HG02588 (cell line): Measurements from ENCODE around the gene ODF4.

ENCODE experiments used
- ATAC-seq: cut with Tn5 transposase; IDR thresholded peaks from one replicate; pipeline ENCODE4 v1.9.1; 2021; ENCODE audit warnings: mild to moderate bottlenecking, moderate library complexity; ENCODE audit not compliant: unreplicated experiment

Gene ODF4, protein sequence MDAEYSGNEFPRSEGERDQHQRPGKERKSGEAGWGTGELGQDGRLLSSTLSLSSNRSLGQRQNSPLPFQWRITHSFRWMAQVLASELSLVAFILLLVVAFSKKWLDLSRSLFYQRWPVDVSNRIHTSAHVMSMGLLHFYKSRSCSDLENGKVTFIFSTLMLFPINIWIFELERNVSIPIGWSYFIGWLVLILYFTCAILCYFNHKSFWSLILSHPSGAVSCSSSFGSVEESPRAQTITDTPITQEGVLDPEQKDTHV

DNA sequence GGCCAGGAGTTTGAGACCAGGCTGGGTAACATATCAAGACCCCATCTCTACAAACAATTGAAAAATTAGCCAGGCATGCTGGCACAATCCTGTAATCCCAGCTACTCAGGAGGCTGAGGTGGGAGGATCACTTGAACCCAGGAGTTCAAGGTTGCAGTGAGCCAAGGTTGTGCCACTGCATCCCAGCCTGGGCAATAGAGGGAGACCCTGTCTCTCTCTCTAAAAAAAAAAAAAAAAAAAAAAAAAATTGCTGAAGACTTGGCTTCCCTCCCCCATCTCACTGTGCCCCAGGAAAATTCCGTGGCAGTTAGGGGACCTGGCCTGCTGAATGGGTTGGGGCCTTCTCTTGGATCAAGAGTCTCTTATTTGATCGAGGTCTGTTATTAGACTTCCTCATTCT, at the start of gene ODF4:
TSS of gene ODF4 (plus strand) at position 301 of the 400 bp plus-strand sequence. CDS start 212 bp downstream, outside the sequence.
- no peak for ATAC-seq

DNA sequence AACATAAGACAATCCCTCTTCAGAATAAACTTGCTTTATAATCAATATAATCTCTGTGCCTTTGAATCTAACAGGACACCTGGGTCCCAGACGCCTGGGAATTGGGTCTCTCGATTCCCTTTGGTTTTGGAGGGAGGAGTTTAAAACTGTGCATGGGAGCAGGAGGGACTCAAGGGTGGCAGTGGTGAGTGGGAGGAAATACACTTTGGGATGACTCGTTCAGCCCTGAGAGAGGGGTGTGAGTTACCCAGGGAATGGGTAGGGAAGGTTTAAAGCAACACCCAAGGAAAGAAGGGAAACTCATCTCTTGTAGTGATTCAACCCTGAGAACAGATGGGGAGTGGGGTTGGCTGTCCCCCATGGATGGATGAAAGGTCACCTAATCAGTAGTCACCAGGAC, 49.6 kb upstream of the ODF4 start:
- ATAC-seq: no peak

DNA sequence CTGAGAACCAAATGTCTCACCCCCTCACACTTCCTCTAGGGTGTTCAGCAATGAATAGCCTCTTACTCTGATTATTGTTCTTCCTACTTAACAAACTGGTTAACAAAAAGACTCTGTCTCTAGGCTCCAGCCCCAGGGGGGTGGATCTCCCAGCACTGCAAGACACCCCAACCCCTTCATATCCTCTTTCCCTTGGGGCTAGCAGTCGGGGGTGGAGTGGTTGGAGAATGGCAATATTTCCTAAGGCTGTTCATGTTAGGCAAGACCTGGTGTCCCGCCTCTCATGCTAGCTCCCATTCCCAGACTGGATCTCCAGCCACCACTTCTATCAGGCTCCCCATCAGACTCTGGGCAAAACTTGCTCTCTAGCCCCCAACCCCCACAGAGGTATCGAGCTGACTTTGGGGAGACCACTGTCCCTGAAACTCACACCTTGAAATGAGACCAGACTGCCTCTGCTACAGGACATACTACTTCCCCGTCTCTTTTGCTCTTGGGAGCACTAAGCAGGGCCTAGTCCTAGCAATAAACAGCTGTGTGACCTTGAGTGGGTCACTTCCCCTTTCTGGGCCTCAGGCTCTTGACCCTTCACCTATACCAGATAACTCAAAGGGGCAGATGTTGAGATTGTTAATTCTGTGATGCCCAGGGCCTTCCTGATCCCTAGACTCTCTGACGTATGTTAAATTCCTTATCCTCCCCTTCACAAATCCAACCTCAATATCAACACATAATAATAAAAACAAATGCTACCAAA, 46.8 kb upstream of the ODF4 start:
- no peak for ATAC-seq

DNA sequence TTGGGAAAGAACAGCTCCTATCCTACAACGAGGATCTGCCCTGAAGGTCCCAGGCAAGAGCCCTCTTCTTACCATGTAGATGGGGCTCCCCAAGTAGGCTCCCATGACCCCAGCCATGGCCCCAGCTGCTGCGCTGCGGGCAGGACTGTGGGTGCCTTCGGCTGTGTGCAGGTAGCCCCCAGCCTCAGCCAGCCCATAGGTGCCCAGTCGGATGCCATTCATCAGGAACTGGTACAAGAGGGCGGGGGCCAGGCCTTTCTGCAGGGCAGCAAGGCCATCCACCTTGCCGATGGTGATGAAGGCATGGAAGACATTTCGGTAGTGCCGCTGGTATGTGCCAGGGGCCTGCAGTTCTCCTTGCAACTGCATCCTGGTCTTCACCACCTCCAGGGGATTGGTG, 45.3 kb upstream of the ODF4 start:
- ATAC-seq: no peak

DNA sequence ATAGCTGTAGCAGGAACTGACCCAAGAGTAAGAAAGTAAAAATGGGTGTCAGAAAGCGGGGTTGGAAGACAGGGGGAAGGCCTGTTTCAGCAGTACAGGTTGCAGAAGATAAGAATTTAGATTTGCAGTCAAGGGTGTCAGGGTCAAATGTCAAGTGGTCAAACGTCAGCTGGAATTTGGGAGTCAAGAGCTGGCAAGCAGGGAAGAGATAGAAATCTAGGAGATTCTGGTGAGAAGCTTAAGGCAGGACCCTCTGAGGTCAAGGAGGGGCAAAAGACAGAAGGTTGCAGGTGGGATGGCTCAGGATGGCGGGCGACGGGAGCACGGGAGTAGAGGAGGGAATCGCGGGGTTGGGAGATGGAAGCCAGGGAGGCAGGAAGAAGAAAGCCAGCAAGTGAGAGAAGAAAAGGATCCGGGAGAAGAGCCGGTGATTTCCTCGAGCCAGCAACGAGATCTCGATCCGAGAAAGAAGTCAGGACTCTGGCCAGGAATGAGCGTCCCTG, 44.8 kb upstream of the ODF4 start:
- no peak for ATAC-seq

DNA sequence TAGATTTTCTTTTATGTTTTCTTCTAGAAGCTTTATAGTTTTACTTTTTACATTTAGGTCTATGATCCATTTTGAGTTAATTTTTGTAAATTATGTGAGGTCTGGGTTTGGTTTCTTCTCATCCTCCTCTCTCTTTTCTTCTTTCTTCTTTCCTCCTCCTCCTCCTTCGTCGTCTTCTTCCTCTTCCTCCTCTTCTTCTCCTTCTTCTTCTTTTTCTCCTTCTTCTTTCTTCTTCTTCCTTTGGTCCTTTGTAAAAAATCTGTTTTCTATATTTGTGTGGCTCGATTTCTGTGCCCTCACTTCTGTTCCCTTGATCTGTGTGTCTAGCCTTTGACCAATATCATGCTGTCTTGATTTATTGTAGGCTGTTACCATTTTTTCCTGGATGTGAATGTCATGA, 39.4 kb upstream of the ODF4 start:
- no peak for ATAC-seq

DNA sequence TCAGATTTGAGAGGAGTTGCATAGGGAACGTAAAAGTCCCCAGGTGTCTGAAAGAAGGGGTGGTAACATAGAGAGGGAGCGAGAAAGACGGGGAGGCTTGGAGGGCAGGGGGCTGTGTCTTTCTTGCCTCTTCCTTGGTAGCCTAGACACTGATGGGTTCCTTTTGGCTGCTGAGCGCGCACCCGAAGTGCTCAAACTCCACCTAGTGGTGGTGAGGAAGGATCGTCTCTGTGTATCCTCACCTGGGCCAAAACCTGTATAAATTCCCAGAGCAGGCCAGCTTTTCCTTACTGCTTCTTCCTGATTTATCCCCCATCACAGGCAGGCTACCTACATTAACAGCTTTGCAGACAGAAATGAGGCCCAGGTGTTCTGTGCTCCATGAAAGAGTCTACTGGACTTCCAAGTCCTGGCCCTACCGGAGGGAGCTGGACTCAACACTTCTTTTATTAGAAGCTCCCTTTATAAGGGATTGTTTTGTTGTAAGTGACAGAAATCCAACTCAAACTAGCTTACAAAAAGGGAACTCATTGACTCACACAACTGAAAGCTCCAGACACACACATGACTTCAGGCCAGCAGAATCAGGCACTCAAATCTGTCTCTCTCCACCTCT, 38.9 kb upstream of the ODF4 start:
- no peak for ATAC-seq

DNA sequence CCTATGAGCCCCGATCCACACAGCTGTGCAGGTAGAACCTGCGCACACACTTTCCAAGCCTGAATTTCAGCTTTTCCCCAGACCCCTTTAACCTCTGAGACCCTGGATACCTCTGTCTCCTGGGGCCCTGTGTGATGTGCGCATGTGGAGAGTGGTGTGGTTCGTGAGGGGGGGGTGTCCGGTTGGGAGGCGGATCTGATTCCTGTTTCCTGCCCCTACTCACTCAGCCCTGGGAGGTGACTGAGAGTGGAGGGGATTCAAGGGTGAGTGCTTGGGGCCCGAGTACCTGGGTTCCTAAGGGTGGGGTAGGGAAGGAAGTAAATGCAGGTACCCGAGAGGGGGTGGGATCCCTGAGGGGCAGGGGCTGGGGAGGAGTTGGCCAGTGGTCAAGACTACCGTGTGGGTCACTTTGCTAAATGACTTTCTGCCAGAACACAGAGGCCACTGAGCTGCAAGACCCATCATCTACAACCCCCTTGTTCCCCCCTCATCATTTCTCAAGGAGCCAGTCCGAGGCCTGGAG, 29.0 kb upstream of the ODF4 start:
- no peak for ATAC-seq

DNA sequence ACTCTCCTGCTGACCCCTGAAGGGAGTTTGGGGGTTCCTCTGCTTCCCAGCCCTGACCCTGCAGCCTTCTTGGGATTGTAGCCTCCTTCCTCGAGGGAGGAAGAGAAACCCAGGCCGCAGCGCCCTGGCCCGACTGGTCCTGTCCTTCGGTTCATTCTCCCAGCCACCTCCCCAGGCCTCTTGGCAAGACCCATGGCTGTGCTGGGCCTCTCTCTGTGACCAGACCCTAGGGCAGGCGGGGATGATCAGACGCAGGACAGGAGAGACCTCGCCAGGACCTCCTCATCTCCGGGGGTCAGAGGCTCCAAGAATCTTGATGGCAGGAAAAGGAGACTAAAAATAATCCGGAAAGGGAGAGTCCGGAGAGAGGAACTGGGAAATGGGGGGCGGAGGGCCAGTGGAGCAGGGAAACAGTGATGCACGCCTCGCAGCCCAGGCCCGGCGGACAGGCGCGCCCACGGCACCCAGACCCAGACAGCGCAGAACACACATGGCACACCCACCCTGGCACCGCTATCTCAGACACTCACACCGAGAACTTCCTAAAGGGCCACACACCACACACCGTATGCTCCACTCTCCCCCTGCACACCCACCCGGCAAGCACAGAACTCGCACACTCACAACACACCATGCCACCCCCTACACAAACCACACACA, 28.4 kb upstream of the ODF4 start:
- ATAC-seq: no peak

DNA sequence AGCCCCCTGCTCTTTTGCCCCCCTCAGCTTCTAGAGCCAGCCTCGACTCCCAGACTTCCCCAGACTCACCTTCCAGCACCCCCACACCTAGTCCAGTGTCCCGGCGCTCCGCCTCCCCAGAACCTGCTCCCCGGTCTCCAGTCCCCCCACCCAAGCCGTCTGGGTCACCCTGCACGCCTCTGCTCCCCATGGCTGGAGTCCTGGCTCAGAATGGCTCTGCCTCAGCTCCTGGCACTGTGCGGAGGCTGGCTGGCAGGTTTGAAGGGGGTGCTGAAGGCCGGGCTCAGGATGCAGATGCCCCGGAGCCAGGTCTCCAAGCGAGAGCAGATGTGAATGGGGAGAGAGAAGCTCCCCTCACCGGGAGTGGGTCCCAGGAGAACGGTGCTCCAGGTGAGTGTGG, 27.4 kb upstream of the ODF4 start:
- no peak for ATAC-seq

DNA sequence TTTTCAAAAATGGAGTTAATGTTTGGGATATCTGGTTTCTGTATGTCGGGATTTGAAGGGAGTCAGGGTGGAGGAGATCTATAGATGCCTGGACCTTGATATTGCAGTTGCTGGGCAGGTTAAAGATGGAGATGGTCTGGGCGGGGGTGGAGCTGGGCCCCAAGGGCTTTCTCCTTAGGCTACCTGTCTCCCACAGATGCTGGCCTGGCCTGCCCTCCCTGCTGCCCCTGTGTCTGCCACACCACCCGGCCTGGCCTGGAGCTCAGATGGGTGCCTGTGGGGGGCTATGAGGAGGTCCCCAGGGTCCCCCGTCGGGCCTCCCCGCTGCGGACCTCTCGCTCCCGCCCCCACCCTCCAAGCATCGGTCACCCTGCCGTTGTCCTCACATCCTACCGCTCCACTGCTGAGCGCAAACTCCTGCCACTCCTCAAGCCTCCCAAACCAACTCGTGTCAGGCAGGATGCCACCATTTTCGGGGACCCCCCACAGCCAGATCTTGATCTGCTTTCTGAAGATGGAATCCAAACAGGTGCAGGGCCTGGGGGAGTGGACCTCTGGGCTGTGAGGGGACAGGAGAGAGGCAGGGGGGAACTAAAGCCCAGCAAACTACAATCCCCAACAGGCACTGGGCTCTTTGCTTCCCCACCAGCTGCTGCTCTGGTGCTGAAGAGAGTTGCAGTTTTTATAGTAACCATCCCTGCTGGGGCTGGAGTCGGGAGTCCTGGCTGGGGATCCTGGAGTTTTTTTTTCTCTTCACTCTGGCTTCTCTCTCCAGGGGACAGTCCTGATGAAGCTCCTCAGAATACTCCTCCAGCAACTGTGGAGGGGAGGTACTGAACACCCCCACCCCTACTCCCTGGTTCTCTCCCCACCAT, 26.7 kb upstream of the ODF4 start:
- no peak for ATAC-seq

DNA sequence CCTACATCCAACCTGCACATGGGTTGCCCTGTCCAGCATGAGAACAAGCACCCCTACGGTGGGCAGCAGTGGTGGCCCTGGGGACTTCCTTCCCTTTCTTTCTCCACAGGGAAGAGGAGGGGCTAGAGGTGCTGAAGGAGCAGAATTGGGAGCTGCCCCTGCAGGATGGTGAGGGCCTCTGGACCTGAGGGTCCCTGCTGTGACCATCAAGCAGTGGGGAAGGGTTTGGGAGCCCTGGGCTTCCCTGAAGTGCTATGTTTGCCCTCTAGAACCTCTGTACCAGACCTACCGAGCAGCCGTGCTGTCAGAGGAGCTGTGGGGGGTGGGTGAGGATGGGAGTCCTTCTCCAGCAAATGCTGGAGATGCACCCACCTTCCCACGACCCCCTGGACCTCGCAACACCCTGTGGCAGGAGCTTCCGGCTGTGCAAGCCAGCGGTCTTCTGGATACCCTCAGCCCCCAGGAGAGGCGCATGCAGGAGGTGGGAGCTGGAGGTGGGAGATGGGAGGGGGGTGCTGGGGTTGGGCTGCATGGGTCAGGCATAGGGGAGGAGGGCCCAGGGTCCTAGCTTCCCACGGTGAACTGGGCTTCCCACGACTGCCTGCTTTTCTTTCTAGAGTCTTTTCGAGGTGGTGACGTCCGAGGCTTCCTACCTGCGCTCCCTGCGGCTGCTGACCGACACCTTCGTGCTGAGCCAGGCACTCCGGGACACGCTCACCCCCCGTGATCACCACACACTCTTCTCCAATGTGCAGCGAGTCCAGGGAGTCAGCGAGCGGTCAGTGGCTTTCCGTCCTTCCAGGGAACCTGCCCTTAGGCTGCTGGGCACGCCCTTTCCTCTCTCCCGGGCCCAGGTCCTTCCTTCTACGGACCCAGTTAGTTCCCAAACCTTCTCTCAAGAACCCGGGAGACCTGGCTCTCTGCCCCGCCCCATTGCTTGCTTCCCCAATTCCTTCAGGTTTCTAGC, 24.6 kb upstream of the ODF4 start:
- ATAC-seq: no peak

DNA sequence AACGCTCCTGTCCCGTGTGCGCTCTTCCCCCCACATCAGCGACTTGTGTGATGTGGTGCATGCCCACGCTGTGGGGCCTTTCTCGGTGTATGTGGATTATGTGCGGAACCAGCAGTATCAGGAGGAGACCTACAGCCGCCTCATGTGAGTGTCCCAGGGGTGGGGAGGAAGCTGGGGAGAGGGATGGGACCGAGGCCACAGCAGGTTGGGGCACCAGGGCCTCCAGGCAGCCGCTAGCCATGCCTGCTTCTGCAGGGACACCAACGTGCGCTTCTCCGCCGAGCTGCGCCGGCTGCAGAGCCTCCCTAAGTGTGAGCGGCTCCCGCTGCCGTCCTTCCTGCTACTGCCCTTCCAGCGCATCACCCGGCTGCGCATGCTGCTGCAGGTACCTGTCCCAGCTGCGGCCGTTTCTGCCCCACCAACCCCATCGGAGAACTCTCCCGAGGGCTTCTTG, 23.8 kb upstream of the ODF4 start:
- ATAC-seq: no peak

DNA sequence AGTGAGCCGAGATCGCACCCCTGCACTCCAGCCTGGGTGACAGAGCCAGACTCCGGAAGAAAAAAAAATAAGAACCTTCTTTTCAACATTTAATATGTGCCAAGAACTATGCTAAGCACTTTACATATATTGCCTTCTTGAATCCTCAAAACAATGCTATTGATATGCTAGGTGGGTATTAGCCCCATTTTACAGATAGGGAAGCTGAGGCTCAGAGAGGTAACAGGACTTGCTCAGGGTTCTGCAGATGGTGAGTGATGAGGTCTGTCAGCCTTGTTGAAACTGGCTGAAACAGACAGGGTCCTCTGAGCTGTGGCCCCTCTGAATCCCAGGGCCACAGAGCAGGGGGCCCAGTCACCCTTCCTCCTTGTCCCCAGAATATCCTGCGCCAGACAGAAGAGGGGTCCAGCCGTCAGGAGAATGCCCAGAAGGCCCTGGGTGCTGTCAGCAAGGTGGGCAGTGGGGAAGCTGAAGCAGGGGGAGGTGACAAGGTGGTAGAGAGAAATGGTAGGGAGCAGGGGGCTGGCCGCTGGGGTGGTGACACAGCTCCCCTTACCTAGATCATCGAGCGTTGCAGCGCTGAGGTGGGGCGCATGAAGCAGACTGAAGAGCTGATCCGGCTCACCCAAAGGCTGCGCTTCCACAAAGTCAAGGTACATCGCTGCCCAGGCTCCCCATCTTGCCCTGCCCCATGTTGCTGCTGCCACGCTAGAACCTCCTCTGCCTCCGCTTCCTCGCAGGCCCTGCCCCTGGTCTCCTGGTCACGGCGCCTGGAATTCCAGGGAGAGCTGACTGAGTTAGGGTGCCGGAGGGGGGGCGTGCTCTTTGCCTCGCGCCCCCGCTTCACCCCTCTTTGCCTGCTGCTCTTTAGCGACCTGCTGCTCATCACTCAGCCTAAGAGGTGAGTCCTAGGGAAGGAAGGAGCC, 21.4 kb upstream of the ODF4 start:
- no peak for ATAC-seq

DNA sequence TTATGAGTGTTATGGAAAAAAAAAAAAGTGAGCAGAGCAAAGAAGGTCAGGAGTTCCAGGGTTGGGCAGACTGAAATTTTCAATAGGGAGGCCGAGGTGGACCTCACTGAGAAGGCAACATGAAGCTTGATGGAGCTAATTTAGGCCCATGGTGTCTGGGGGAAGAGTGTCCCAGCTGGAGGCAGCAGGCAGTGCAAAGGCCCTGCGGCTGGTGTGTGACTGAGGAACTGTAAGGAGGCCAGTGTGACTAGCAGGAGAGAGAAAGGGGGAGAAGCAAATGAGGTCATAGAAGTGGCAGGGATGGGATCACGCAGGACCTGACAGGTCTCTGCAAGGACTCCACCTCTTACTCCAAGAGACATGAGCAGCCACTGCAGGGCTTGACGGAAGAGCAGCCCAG, 19.4 kb upstream of the ODF4 start:
- no peak for ATAC-seq

DNA sequence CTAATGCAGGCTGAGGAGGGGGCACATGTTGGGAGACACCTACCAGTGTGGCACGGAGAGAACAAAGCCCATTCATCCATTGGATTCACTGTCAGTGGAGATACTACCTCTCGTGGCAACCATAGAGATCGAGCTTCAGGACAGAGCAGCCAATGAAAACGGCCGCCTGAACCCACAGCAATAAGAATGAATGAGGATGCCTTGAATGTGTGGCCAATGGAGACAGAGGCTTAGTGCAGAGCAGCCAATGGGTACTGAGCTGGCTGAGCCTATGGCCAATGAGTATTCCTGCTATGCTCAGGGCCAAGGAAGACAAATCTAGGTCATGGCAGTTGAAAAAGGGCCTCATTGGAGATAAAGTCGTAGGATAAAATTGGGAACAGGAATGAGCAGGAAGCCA, 18.6 kb upstream of the ODF4 start:
- ATAC-seq: no peak

DNA sequence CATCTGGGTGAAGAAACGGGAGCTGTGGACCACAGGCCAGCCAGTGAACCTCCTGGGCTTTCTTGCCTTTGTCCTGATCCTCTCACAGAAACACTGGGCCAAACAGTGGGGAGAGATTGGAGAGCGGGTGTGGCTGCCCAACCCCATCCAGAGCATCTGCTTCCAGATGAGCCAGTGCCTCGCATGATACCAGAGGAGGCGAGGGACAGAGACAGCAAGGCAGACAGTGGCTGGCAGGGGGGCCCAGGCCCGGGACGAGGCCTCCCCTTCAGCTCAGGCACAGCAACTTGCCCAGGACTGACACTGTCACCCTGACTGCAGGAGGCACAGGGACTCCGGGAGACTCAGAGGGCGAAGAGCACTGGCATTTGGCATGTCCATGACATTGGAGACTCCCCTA, 17.6 kb upstream of the ODF4 start:
- no peak for ATAC-seq

DNA sequence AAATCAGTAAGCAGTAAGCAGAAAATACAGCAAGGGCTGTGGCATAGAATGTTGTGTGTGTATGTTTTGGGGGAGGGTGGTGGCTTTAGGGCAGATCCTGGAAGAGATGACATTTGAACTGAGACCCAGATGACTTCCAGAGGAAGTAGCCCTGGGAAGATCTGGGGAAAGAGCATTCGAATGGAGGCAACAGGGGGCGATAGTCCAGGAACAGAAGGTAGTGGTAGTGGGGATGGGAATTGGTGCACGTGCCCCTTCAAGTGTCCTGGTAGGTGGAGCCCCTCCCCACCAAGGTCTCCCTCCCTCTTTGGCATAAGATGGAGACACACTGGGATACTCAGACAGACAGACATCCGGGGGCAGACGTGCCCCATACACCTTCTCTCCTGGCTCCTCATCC, 15.5 kb upstream of the ODF4 start:
- ATAC-seq: no peak
